ENCODE data around the gene PTPN3. TPM values are rescaled to one million over a fixed set of nuclear protein-coding genes. Genes with fewer than 3 reads are reported as not detected.

PTPN3 gene
- polyA plus RNA-seq, 2 of the 4 experiments (the other 2 are of a cell fraction) = 8.9 to 20.3 TPM

Small RNA genes within 50 kb of the gene (small RNA-seq; reads per million reads assigned to genes)
- gene MIR3927 = 0 reads per million in 6 experiments

Other genes with a start within 250 kb of the PTPN3 start
- 18.6 and 22.0 TPM in 2 replicates for gene EPB41L4B, start 177.2 kb downstream of the PTPN3 start, polyA plus RNA-seq (2011; rRNA removed)
- gene EPB41L4B, start 177.2 kb downstream of the PTPN3 start, polyA plus RNA-seq (2017; fragmentation: RNase III; extraction: RNeasy Plus Mini Kit Qiagen cat#74134 plus additional on column Dnase treatment) = 7.9 to 8.0 TPM (median 7.9 TPM) in 3 replicates